Mesenchymal stem cell (in vitro differentiated cells and primary cell): ENCODE measurements around the gene FBXO17.
"Not testable (repeated sequence)": the region's sequence is repeated elsewhere in the genome, so short reads cannot be mapped to it uniquely, and the experiment has no call there.

Experiments
- DNase-seq: peaks from one replicate; pipeline ENCODE4 v3.0.0-alpha.2; 2013
- H2AFZ ChIP-seq: one replicate; pipeline ENCODE4 v1.6.1; 2013; ENCODE audit warnings: low read depth, mild to moderate bottlenecking, control low read depth, inconsistent platforms, low read length, moderate library complexity
- H2AK5ac ChIP-seq: 2 replicates; pipeline ENCODE4 v1.6.1; 2013; ENCODE audit warnings: low read length, moderate library complexity, mild to moderate bottlenecking, inconsistent platforms; ENCODE audit not compliant: severe bottlenecking
- H2BK120ac ChIP-seq: one replicate; pipeline ENCODE4 v1.6.1; 2013; ENCODE audit warnings: low read depth, mild to moderate bottlenecking, inconsistent platforms, low read length, moderate library complexity
- H2BK12ac ChIP-seq, 2 experiments: one replicate each; pipeline ENCODE4 v1.6.1; 2013; ENCODE audit warnings: inconsistent platforms in 2 of 2, low read length in 2 of 2, mild to moderate bottlenecking in 2 of 2, moderate library complexity in 2 of 2, control low read depth in 1 of 2
- H2BK15ac ChIP-seq: one replicate; pipeline ENCODE4 v1.6.1; 2013; ENCODE audit warnings: mild to moderate bottlenecking, low read depth, inconsistent platforms; ENCODE audit not compliant: poor library complexity, severe bottlenecking
- H2BK5ac ChIP-seq: 2 replicates; pipeline ENCODE4 v1.6.1; 2013; ENCODE audit warnings: low read depth, mild to moderate bottlenecking, low read length, control low read depth, inconsistent platforms; ENCODE audit not compliant: poor library complexity, severe bottlenecking
- H3K14ac ChIP-seq, 2 experiments: one replicate each; pipeline ENCODE4 v1.6.1; 2013; ENCODE audit warnings: inconsistent platforms in 2 of 2, low read length in 2 of 2, control low read depth in 1 of 2, mild to moderate bottlenecking in 1 of 2, moderate library complexity in 1 of 2
- H3K18ac ChIP-seq, 2 experiments: one replicate each; pipeline ENCODE4 v1.6.1; 2013; ENCODE audit warnings: inconsistent platforms in 2 of 2, low read length in 2 of 2, control low read depth in 1 of 2, low read depth in 1 of 2, mild to moderate bottlenecking in 1 of 2
- H3K23ac ChIP-seq, 2 experiments: one replicate each; pipeline ENCODE4 v1.6.1; 2013; ENCODE audit warnings: inconsistent platforms in 2 of 2, low read length in 2 of 2, mild to moderate bottlenecking in 2 of 2, moderate library complexity in 2 of 2, control low read depth in 1 of 2
- H3K27ac ChIP-seq: 2 replicates; pipeline ENCODE4 v1.5.1; 2013; ENCODE audit warnings: mild to moderate bottlenecking, moderate library complexity, low read length, control low read depth, inconsistent platforms; ENCODE audit not compliant: poor library complexity, severe bottlenecking
- H3K27me3 ChIP-seq, 2 experiments: 2 replicates each; pipeline versions ENCODE4 v1.6.1 to v1.7.0; 2013; ENCODE audit warnings: low read length in 2 of 2, mild to moderate bottlenecking in 2 of 2, moderate library complexity in 2 of 2, control low read depth in 1 of 2, inconsistent platforms in 1 of 2; ENCODE audit not compliant: control insufficient read depth in 1 of 2, insufficient read depth in 1 of 2
- H3K36me3 ChIP-seq, 2 experiments: 2 replicates each; pipeline versions ENCODE4 v1.6.1 to v1.7.0; 2013; ENCODE audit warnings: low read length in 2 of 2, control low read depth in 1 of 2, inconsistent platforms in 1 of 2, low read depth in 1 of 2, mild to moderate bottlenecking in 1 of 2; ENCODE audit not compliant: insufficient read depth in 2 of 2, control insufficient read depth in 1 of 2
- H3K4ac ChIP-seq, 2 experiments: one replicate each; pipeline ENCODE4 v1.6.1; 2013; ENCODE audit warnings: inconsistent platforms in 2 of 2, low read length in 2 of 2, mild to moderate bottlenecking in 2 of 2, moderate library complexity in 2 of 2, control low read depth in 1 of 2, low read depth in 1 of 2
- H3K4me1 ChIP-seq: 2 replicates; pipeline ENCODE4 v1.6.1; 2013; ENCODE audit warnings: low read depth, low read length, control low read depth; ENCODE audit not compliant: control insufficient read depth, insufficient read depth
- H3K4me2 ChIP-seq: 2 replicates; pipeline ENCODE4 v1.6.1; 2013; ENCODE audit warnings: low read length, mild to moderate bottlenecking, inconsistent platforms; ENCODE audit not compliant: poor library complexity, severe bottlenecking
- H3K4me3 ChIP-seq, 2 experiments: 2 replicates each; pipeline versions ENCODE4 v1.5.1 to v1.7.0; 2013; ENCODE audit warnings: low read length in 2 of 2, mild to moderate bottlenecking in 2 of 2, control low read depth in 1 of 2, low read depth in 1 of 2; ENCODE audit not compliant: insufficient read depth in 1 of 2
- H3K79me1 ChIP-seq: replicated peaks from 2 replicates; pipeline ENCODE4 v1.6.1; 2013; ENCODE audit warnings: mild to moderate bottlenecking, control low read depth, low read length, inconsistent platforms; ENCODE audit not compliant: poor library complexity, severe bottlenecking
- H3K9ac ChIP-seq: 2 replicates; pipeline ENCODE4 v1.7.0; 2013; ENCODE audit warnings: mild to moderate bottlenecking, low read length, moderate library complexity
- H3K9me3 ChIP-seq: 2 replicates; pipeline ENCODE4 v1.7.0; 2013; ENCODE audit warnings: mild to moderate bottlenecking, low read length; ENCODE audit not compliant: control insufficient read depth
- H4K8ac ChIP-seq: one replicate; pipeline ENCODE4 v1.6.1; 2013; ENCODE audit warnings: inconsistent platforms, mild to moderate bottlenecking, low read length, moderate library complexity
- H4K91ac ChIP-seq: one replicate; pipeline ENCODE4 v1.6.1; 2013; ENCODE audit warnings: mild to moderate bottlenecking, low read length, inconsistent platforms
- whole genome bisulfite sequencing: methylation state at CpG from one replicate; pipeline ENCODE4 v1.1.7; 2013; ENCODE audit warnings: mixed read lengths; 5-methylcytosine and 5-hydroxymethylcytosine counted together

Gene FBXO17

GRCh38 chr19:38944981-38945506, 30.5 kb downstream of the FBXO17 start:
- peaks cover 31 to 47% of the 10 kb centered on the region in 2 experiments for H3K36me3 ChIP-seq
- H3K9ac ChIP-seq, result no peak overlapping the region
- H3K4me2 ChIP-seq, result no peak overlapping the region
- H2BK120ac ChIP-seq, result no peak overlapping the region
- no peak overlapping the region for H3K4ac ChIP-seq
- H2AK5ac ChIP-seq, result no peak overlapping the region
- H2BK5ac ChIP-seq, result no peak overlapping the region
- no peak overlapping the region for H2AFZ ChIP-seq
- H3K14ac ChIP-seq, result no peak overlapping the region
- peaks cover 3% of the 10 kb centered on the region for H3K79me1 ChIP-seq
- no peak overlapping the region for H3K18ac ChIP-seq
- no peak for DNase-seq
- no peak overlapping the region for H3K4me3 ChIP-seq
- no peak overlapping the region for H4K8ac ChIP-seq
- peaks cover 5% of the 10 kb centered on the region for H3K4me1 ChIP-seq
- H3K9me3 ChIP-seq, result no peaks in the 10 kb centered on the region
- WGBS, result 97% methylated on average over 11 of the region's 12 CpGs
- H4K91ac ChIP-seq, result no peak overlapping the region
- H3K27me3 ChIP-seq, result no peaks in the 10 kb centered on the region
- H3K27ac ChIP-seq, result no peak overlapping the region
- H2BK12ac ChIP-seq, result no peak overlapping the region
- H2BK15ac ChIP-seq, result no peak overlapping the region
- H3K23ac ChIP-seq, result no peak overlapping the region

GRCh38 chr19:38942471-38943181, 32.9 kb downstream of the FBXO17 start:
- Histone ChIP-seq H4K91ac (no peak overlapping the region), H3K27me3 (no peaks in the 10 kb centered on the region), H3K27ac (no peak overlapping the region), H4K8ac (no peak overlapping the region), H3K23ac (no peak overlapping the region), H3K79me1 (no peaks in the 10 kb centered on the region), H3K4ac (no peak overlapping the region), H3K4me3 (no peak overlapping the region), H2AFZ (no peak overlapping the region), H3K18ac (no peak overlapping the region), H2AK5ac (no peak overlapping the region), H3K36me3 (peaks cover 27 to 31% of the 10 kb centered on the region in 2 experiments), H3K14ac (no peak overlapping the region), H2BK12ac (no peak overlapping the region), H2BK15ac (no peak overlapping the region), H3K9ac (no peak overlapping the region), H3K4me2 (no peak overlapping the region), H2BK120ac (no peak overlapping the region), H3K9me3 (no peaks in the 10 kb centered on the region), H3K4me1 (no peaks in the 10 kb centered on the region), H2BK5ac (no peak overlapping the region)
- DNase-seq, result no peak
- 95% methylated on average over 17 of the region's 20 CpGs for WGBS

GRCh38 chr19:38941979-38942378, 33.6 kb downstream of the FBXO17 start:
- H3K14ac ChIP-seq, result no peak overlapping the region
- no peak overlapping the region for H2BK12ac ChIP-seq
- H2AFZ ChIP-seq, result no peak overlapping the region
- 81% methylated on average over 2 of the region's 2 CpGs for WGBS
- H2BK5ac ChIP-seq, result no peak overlapping the region
- DNase-seq, result no peak
- H2AK5ac ChIP-seq, result no peak overlapping the region
- no peaks in the 10 kb centered on the region for H3K79me1 ChIP-seq
- no peak overlapping the region for H4K8ac ChIP-seq
- no peak overlapping the region for H3K4ac ChIP-seq
- H3K23ac ChIP-seq, result no peak overlapping the region
- no peak overlapping the region for H2BK120ac ChIP-seq
- no peaks in the 10 kb centered on the region for H3K4me1 ChIP-seq
- H3K27ac ChIP-seq, result no peak overlapping the region
- H3K4me2 ChIP-seq, result no peak overlapping the region
- no peak overlapping the region for H2BK15ac ChIP-seq
- no peaks in the 10 kb centered on the region for H3K9me3 ChIP-seq
- no peak overlapping the region for H4K91ac ChIP-seq
- no peaks in the 10 kb centered on the region for H3K27me3 ChIP-seq
- H3K36me3 ChIP-seq, result peaks cover 22 to 27% of the 10 kb centered on the region in 2 experiments
- H3K18ac ChIP-seq, result no peak overlapping the region
- no peak overlapping the region for H3K9ac ChIP-seq
- no peak overlapping the region for H3K4me3 ChIP-seq

- H2AK5ac ChIP-seq, H4K91ac ChIP-seq, H3K9ac ChIP-seq, H2BK120ac ChIP-seq, H3K14ac ChIP-seq, H3K4me1 ChIP-seq, H2BK12ac ChIP-seq, H3K9me3 ChIP-seq, H3K27ac ChIP-seq, H2AFZ ChIP-seq, H3K27me3 ChIP-seq, H3K79me1 ChIP-seq, H3K18ac ChIP-seq, H2BK15ac ChIP-seq, H3K4me2 ChIP-seq, H3K4me3 ChIP-seq, H3K4ac ChIP-seq, DNase-seq, H4K8ac ChIP-seq, H3K23ac ChIP-seq, H2BK5ac ChIP-seq: not testable (repeated sequence)
- WGBS, result over 99% methylated on average over 5 of the region's 5 CpGs
- peaks cover 16 to 24% of the 10 kb centered on the region in 2 experiments for H3K36me3 ChIP-seq
These were observed 34.1 kb downstream of the FBXO17 start for GRCh38 chr19:38941466-38941865.
